NCI-H2196 treated with DMSO at 0.1 percent for 48 hours (cell line): ENCODE measurements around the gene COX7A2.

Experiments used
- DNase-seq: peaks from one replicate; lab custom pipeline; 2025; ENCODE audit not compliant: unreplicated experiment; lab: John Stamatoyannopoulos, UW

The COX7A2 gene

GRCh38 chr6:75201901-75202672 lies 41.5 kb downstream of the COX7A2 start:
- no peak for DNase-seq

- no peak for DNase-seq
These were observed 42.6 kb downstream of the COX7A2 start for GRCh38 chr6:75201021-75201420.

- DNase-seq, result no peak
These were observed 43.7 kb downstream of the COX7A2 start for GRCh38 chr6:75199889-75200288.

DNA sequence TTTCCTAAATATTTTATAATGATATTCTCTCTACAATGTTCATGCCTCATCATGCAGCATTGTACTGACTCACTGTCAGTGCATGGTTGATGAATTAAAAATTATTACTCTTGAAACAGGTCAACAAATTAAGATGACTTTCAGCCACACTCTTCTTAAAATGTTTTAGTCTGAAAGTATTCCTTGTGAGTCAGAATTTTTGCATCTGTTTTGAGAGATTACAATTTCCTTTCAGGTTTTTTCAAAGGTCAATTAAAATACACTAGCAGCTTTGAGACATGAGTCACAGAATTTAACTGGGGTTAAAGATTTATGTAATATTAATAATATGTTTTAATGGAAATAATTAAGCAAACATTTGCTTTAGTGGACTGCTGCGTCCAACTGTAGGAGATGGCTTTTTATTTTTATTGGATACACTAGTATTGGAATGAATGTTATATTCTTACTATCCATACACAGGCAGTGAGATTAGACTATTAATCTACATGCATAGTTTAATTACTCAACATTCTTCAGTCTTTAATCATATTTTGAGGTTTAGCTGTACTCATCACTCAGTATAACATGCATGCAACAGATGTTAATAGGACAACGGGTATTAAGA lies 47.4 kb downstream of the COX7A2 start:
- no peak for DNase-seq

GRCh38 chr6:75188221-75188925 lies 55.2 kb downstream of the COX7A2 start:
- DNase-seq, result no peak
